Spinal cord (tissue), 10 donors: Measurements from ENCODE around the gene PCDHB16. TPM values are rescaled to one million over a fixed set of nuclear protein-coding genes. Genes with fewer than 3 reads are reported as not detected.
"Not testable (repeated sequence)": the region's sequence is repeated elsewhere in the genome, so short reads cannot be mapped to it uniquely, and the experiment has no call there.

ENCODE experiments used
- DNase-seq, 6 donors: peaks; one replicate each; pipeline versions ENCODE4 v3.0.0 to v3.0.0-alpha.2; 2013 to 2015; ENCODE audit warnings: low spot score in 6 of 6, low read depth in 4 of 6
- H3K27ac ChIP-seq: one replicate; pipeline ENCODE4 v1.5.1; 2013; ENCODE audit warnings: low read depth, low read length, control low read depth
- H3K27me3 ChIP-seq: one replicate; pipeline ENCODE4 v1.6.1; 2013; ENCODE audit warnings: low read length; ENCODE audit not compliant: control insufficient read depth, insufficient read depth
- H3K36me3 ChIP-seq: one replicate; pipeline ENCODE4 v1.6.1; 2013; ENCODE audit warnings: low read length; ENCODE audit not compliant: control insufficient read depth, insufficient read depth
- H3K4me1 ChIP-seq: one replicate; pipeline ENCODE4 v1.6.1; 2013; ENCODE audit warnings: low read length; ENCODE audit not compliant: control insufficient read depth, insufficient read depth
- H3K4me3 ChIP-seq: one replicate; pipeline ENCODE4 v1.5.1; 2013; ENCODE audit warnings: low read depth, low read length, control low read depth
- H3K9me3 ChIP-seq: one replicate; pipeline ENCODE4 v1.6.1; 2013; ENCODE audit warnings: low read length; ENCODE audit not compliant: control insufficient read depth, insufficient read depth
- WGBS: methylation state at CpG from one replicate; pipeline ENCODE4 v1.1.5; 2013; ENCODE audit warnings: missing lambda C conversion rate; ENCODE audit not compliant: insufficient coverage; 5-methylcytosine and 5-hydroxymethylcytosine counted together
- polyA plus RNA-seq, 2 donors: library from polyadenylated mRNA; unstranded; fragments of 120-200 nt; gene quantifications; one replicate each; pipeline ENCODE4 v1.2.1, GENCODE V29; 2013; ENCODE audit not compliant: insufficient read length in 2 of 2
- total RNA-seq, 2 donors: library from RNA; depleted of rRNA in 1 of 2; stranded (reverse); fragments of 120-200 nt in 1 of 2; fragments of >200 nt in 1 of 2; gene quantifications; one replicate each; pipeline versions ENCODE4 v1.2.3 to v1.2.4, GENCODE V29; 2013 to 2014
- donor health status: healthy.

Gene PCDHB16
- total and polyA plus RNA-seq, 4 donors = 3.9 to 6.5 (median 4.8) TPM

DNA sequence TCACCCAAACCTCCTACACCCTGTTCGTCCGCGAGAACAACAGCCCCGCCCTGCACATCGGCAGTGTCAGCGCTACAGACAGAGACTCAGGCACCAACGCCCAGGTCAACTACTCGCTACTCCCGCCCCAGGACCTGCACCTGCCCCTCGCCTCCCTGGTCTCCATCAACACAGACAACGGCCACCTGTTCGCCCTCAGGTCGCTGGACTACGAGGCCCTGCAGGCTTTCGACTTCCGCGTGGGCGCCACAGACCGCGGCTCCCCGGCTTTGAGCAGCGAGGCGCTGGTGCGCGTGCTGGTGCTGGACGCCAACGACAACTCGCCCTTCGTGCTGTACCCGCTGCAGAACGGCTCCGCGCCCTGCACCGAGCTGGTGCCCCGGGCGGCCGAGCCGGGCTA, 18.9 kb downstream of the PCDHB16 start:
- not testable (repeated sequence) for H3K4me1 ChIP-seq, H3K36me3 ChIP-seq, H3K27ac ChIP-seq, H3K4me3 ChIP-seq, DNase-seq, H3K27me3 ChIP-seq
- WGBS = 14% methylated on average over 10 of the region's 38 CpGs
- peaks cover 16% of the 10 kb centered on the region for H3K9me3 ChIP-seq

- not testable (repeated sequence) for H3K4me3 ChIP-seq, H3K27me3 ChIP-seq, DNase-seq, H3K36me3 ChIP-seq, H3K4me1 ChIP-seq, H3K27ac ChIP-seq
- H3K9me3 ChIP-seq = peaks cover 14% of the 10 kb centered on the region
- 25% methylated on average over 23 of the region's 35 CpGs for WGBS
Measured at GRCh38 chr5:141201646-141202045, 19.5 kb downstream of the PCDHB16 start.

DNA sequence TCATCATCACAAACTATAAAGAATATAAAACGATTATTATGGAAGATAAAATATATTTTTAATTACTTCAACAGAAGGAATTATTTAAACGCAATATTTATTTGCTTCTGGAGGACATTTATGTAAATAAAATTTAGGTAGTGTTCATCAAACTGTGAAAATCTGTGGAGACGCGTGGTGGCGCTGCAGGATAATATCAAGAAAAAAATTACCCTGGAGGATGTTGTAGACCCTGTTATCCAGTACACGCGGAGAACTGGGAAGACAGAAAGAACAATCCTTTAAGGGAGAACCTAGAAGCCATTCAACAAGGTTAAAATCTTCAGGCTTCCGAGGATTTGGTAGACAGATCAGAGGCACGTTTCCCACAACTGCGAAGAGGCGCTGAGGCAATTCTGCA, 26.3 kb downstream of the PCDHB16 start, which contains the start of gene PCDHB12:
PCDHB12 (plus strand) TSS at position 242 of the 400 bp plus-strand sequence. CDS start 189 bp downstream, outside the sequence.
- Histone ChIP-seq H3K9me3 (peaks cover 11% of the 10 kb centered on the region), H3K36me3 (no peaks in the 10 kb centered on the region), H3K4me1 (no peaks in the 10 kb centered on the region), H3K27me3 (no peaks in the 10 kb centered on the region), H3K4me3 (peak within 1 kb of the TSS; percentile 2), H3K27ac (no peak within 1 kb of the TSS)
- DNase-seq = peak in 2 of 6 donors; percentile 30 to 41
- 15% methylated on average over 9 of the region's 11 CpGs for WGBS

- H3K4me1 ChIP-seq, H3K4me3 ChIP-seq, H3K36me3 ChIP-seq, DNase-seq, H3K27ac ChIP-seq, H3K27me3 ChIP-seq: not testable (repeated sequence)
- H3K9me3 ChIP-seq = peaks cover 12% of the 10 kb centered on the region
- WGBS = 25% methylated on average over 19 of the region's 39 CpGs
Measured at GRCh38 chr5:141210281-141210680, 28.1 kb downstream of the PCDHB16 start.

GRCh38 chr5:141210849-141211248, 28.7 kb downstream of the PCDHB16 start:
- H3K27me3 ChIP-seq, H3K4me3 ChIP-seq, DNase-seq, H3K4me1 ChIP-seq, H3K27ac ChIP-seq, H3K36me3 ChIP-seq: not testable (repeated sequence)
- H3K9me3 ChIP-seq = peaks cover 12% of the 10 kb centered on the region
- WGBS = 19% methylated on average over 13 of the region's 27 CpGs

DNA sequence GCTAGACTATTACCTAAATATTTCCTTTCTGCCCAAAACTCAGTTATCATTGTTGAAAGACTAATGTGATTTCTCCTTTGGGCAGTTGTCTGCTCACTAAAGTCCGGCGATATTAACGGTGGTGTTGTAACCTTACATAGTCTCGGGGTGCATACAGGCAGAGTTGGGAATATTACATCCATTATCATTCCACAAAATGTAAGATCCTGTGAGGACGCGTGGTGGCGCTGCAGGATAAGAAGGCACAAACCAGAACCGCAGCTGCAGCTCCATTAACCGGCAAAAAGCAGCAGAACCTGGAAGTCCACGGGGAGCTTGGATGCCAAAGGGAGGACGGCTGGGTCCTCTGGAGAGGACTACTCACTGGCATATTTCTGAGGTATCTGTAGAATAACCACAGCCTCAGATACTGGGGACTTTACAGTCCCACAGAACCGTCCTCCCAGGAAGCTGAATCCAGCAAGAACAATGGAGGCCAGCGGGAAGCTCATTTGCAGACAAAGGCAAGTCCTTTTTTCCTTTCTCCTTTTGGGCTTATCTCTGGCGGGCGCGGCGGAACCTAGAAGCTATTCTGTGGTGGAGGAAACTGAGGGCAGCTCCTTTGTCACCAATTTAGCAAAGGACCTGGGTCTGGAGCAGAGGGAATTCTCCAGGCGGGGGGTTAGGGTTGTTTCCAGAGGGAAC, 31.6 kb downstream of the PCDHB16 start, which contains the start of gene PCDHB13:
PCDHB13 (plus strand) TSS at position 264 of the 684 bp plus-strand sequence; CDS start at position 469, 205 bp downstream.
- not testable (repeated sequence) for H3K4me1 ChIP-seq, H3K27ac ChIP-seq, H3K27me3 ChIP-seq, H3K4me3 ChIP-seq, H3K36me3 ChIP-seq
- peaks cover 14% of the 10 kb centered on the region for H3K9me3 ChIP-seq
- WGBS = no CpG with 5 or more reads among the region's 18 CpGs
- DNase-seq = peak in 2 of 6 donors; percentile 23 to 64

GRCh38 chr5:141214583-141214982, 32.4 kb downstream of the PCDHB16 start:
- not testable (repeated sequence) for H3K27me3 ChIP-seq, H3K4me1 ChIP-seq, DNase-seq, H3K27ac ChIP-seq, H3K4me3 ChIP-seq, H3K36me3 ChIP-seq
- WGBS = 62% methylated on average over 3 of the region's 12 CpGs
- peaks cover 14% of the 10 kb centered on the region for H3K9me3 ChIP-seq

DNA sequence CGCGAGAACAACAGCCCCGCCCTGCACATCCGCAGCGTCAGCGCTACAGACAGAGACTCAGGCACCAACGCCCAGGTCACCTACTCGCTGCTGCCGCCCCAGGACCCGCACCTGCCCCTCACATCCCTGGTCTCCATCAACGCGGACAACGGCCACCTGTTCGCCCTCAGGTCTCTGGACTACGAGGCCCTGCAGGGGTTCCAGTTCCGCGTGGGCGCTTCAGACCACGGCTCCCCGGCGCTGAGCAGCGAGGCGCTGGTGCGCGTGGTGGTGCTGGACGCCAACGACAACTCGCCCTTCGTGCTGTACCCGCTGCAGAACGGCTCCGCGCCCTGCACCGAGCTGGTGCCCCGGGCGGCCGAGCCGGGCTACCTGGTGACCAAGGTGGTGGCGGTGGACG, 33.3 kb downstream of the PCDHB16 start:
- peaks cover 16% of the 10 kb centered on the region for H3K9me3 ChIP-seq
- DNase-seq = not testable (repeated sequence)

GRCh38 chr5:141216035-141216434, 33.8 kb downstream of the PCDHB16 start:
- H3K27me3 ChIP-seq, H3K4me1 ChIP-seq, H3K4me3 ChIP-seq, DNase-seq, H3K36me3 ChIP-seq, H3K27ac ChIP-seq: not testable (repeated sequence)
- H3K9me3 ChIP-seq = peaks cover 17% of the 10 kb centered on the region
- no CpG with 5 or more reads among the region's 26 CpGs for WGBS

More for the DNA sequence above, 33.3 kb downstream of the PCDHB16 start:
- H3K27ac ChIP-seq, H3K4me1 ChIP-seq, H3K4me3 ChIP-seq, H3K36me3 ChIP-seq, H3K27me3 ChIP-seq: not testable (repeated sequence)
- 25% methylated on average over 25 of the region's 40 CpGs for WGBS
